NCI-H524 treated with DMSO at 0.1 percent for 48 hours (cell line): ENCODE data around the gene GSC2.

ENCODE experiments used
- DNase-seq: peaks from one replicate; lab custom pipeline; 2025; lab: John Stamatoyannopoulos, UW

The GSC2 gene

GRCh38 chr22:19152942-19153883 lies 3.1 kb upstream of the GSC2 start:
- DNase-seq, result no peak

- DNase-seq, result no peak
Measured at GRCh38 chr22:19151329-19152191, 1.5 kb upstream of the GSC2 start.

GRCh38 chr22:19150482-19151328 lies 613 bp upstream of the GSC2 start:
- DNase-seq, result no peak

GRCh38 chr22:19149047-19149883 lies 827 bp downstream of the GSC2 start:
- no peak for DNase-seq

GRCh38 chr22:19148417-19149046 lies 1.6 kb downstream of the GSC2 start:
- no peak for DNase-seq

- peak; percentile 15 for DNase-seq
Measured at GRCh38 chr22:19147195-19147780, 2.8 kb downstream of the GSC2 start.

GRCh38 chr22:19146215-19146968 lies 3.7 kb downstream of the GSC2 start:
- no peak for DNase-seq

- no peak for DNase-seq
Measured at GRCh38 chr22:19143967-19144400, 6.1 kb downstream of the GSC2 start.

- DNase-seq, result no peak
Measured at GRCh38 chr22:19143212-19143611, 6.9 kb downstream of the GSC2 start.

- DNase-seq, result no peak
Measured at GRCh38 chr22:19142394-19142793, 7.7 kb downstream of the GSC2 start.

GRCh38 chr22:19139974-19140373 lies 10.1 kb downstream of the GSC2 start:
- no peak for DNase-seq

- DNase-seq, result no peak
Measured at GRCh38 chr22:19139001-19139356, 11.1 kb downstream of the GSC2 start.

GRCh38 chr22:19138217-19139000 lies 11.7 kb downstream of the GSC2 start:
- no peak for DNase-seq

- DNase-seq, result no peak
Measured at GRCh38 chr22:19137384-19138216, 12.5 kb downstream of the GSC2 start.

GRCh38 chr22:19136915-19137314 lies 13.2 kb downstream of the GSC2 start:
- no peak for DNase-seq

GRCh38 chr22:19134874-19135273 lies 15.2 kb downstream of the GSC2 start:
- DNase-seq, result no peak

- no peak for DNase-seq
Measured at GRCh38 chr22:19134176-19134831, 15.8 kb downstream of the GSC2 start.
